Pancreas (tissue), 10 donors: ENCODE results near the gene TBXT. TPM values are rescaled to one million over a fixed set of nuclear protein-coding genes. Genes with fewer than 3 reads are reported as not detected.
"Not testable (repeated sequence)": the region's sequence is repeated elsewhere in the genome, so short reads cannot be mapped to it uniquely, and the experiment has no call there.

Experiments used
- ATAC-seq, 4 donors: fragments of 200-7000 bp; cut with Tn5 transposase; one replicate each; pipeline versions ENCODE4 v1.8.0 to v1.9.1; 2020; ENCODE audit warnings: mild to moderate bottlenecking in 4 of 4, moderate library complexity in 4 of 4
- DNase-seq, 6 donors: peaks; one replicate each; pipeline ENCODE4 v3.0.0-alpha.2; 2020
- FAIRE-seq: peaks from 2 replicates; lab custom pipeline; 2012; peaks lifted over from hg19 to GRCh38; lab: Jason Lieb, UNC
- H3K27ac ChIP-seq, 4 donors: fragments of 200-600 bp; sonication (generic); 1 replicate in 3 of 4; 2 replicates in 1 of 4; pipeline versions ENCODE4 v1.5.0 to v1.8.0; 2020
- H3K27me3 ChIP-seq, 4 donors: fragments of 200-600 bp; one replicate each; pipeline ENCODE4 v1.8.0; 2021
- H3K36me3 ChIP-seq, 3 donors: fragments of 200-600 bp; sonication (generic) in 1 of 3; one replicate each; pipeline versions ENCODE4 v1.5.0 to v1.8.0; 2020 to 2021
- H3K4me1 ChIP-seq, 3 donors: fragments of 200-600 bp; one replicate each; pipeline ENCODE4 v1.8.0; 2021
- H3K4me3 ChIP-seq, 4 donors: fragments of 200-600 bp; sonication (generic) in 2 of 4; one replicate each; pipeline versions ENCODE4 v1.5.0 to v1.8.0; 2020 to 2021
- H3K9me3 ChIP-seq, 4 donors: fragments of 200-600 bp; one replicate each; pipeline ENCODE4 v1.8.0; 2021
- CTCF ChIP-seq, 4 donors: fragments of 200-600 bp; sonication (generic) in 3 of 4; IDR thresholded peaks; one replicate each; pipeline versions ENCODE4 v1.5.0 to v1.8.0; 2021; ENCODE audit warnings: antibody characterized with exemption in 4 of 4
- WGBS, 2 donors: extraction: QIAGEN DNeasy Blood & Tissue Kit; methylation state at CpG; one replicate each; pipeline ENCODE4 v1.1.7; 2013; 5-methylcytosine and 5-hydroxymethylcytosine counted together
- intact Hi-C, 3 donors: fragments of 100-400 bp; cut with DNase I; formaldehyde crosslinking; loops; one replicate each; pipeline versions ENCODE4 v1.11.1 to v1.14.2; 2022
- polyA plus RNA-seq, 2 donors: library from polyadenylated mRNA; stranded (reverse); fragments of 200-250 nt; gene quantifications; one replicate each; pipeline ENCODE4 v1.2.3, GENCODE V29; 2013
- total RNA-seq, 6 donors: library from RNA; stranded (reverse); fragmentation: NEBNext Ultra II Directional in 4 of 6; extraction: Animal tissue kit (Norgen Biotek cat#: 25700) in 4 of 6; gene quantifications; one replicate each; pipeline versions ENCODE4 v1.2.1 to v1.2.4, GENCODE V29; 2021 to 2023
- donor health status: healthy with polysubstance abuse.
- donor health status: DM: no; HTN: no; CAD: no; lungs with moderate emphysema.
- donor health status: DM: no; HTN: no; CAD: no.
- donor health status: control.
- donor health status: control.
- donor health status: Bipolar disorder and iron deficiency.
- donor health status: DM: yes; HTN: yes; CAD: no.
- donor health status: DM: no; HTN: no; CAD: no.
- donor health status: DM: no; HTN: no; CAD: no.
- donor health status: DM: yes; HTN: yes; CAD: no.

TBXT gene
- total and polyA plus RNA-seq, 8 donors = not detected

DNA sequence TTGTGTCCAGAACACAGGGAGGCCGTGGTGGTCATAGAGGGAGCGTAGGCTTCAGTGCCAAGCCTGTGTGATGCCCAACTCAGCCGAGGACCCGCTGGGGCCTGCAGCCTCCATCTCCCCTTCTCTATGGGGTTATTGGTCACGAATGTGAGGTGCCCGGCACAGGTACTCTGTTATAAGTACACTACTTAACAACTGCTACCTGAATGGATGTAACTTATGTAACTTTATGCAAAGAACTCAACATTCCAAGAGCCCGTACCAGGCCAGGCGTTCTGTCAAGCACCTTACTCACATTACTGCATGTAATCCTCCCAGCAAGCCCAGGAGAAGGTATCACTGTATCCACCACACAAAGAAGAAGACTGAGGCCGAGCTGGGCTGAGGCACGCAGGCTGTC is 24.5 kb upstream of the TBXT start:
- no peak overlapping the region for H3K4me3 ChIP-seq
- no peak for TF ChIP-seq CTCF (IDR thresholded peaks at IDR 0.05)
- peaks cover 0 to 3% (median 0%) of the 10 kb centered on the region in 3 donors for H3K4me1 ChIP-seq
- no peak for DNase-seq
- H3K36me3 ChIP-seq = no peaks in the 10 kb centered on the region
- no peak for ATAC-seq
- no peaks in the 10 kb centered on the region for H3K9me3 ChIP-seq
- WGBS, 2 donors = 89% methylated on average over 10 of the region's 10 CpGs
- FAIRE-seq = no peak
- H3K27me3 ChIP-seq = no peaks in the 10 kb centered on the region
- H3K27ac ChIP-seq = no peak overlapping the region
- intact Hi-C loops = no loop called here

- 73 to 78% methylated on average over 6 of the region's 6 CpGs for WGBS, 2 donors
- no peaks in the 10 kb centered on the region for H3K4me1 ChIP-seq
- H3K27me3 ChIP-seq = no peaks in the 10 kb centered on the region
- no peak for ATAC-seq
- no peak overlapping the region for H3K27ac ChIP-seq
- H3K36me3 ChIP-seq = no peaks in the 10 kb centered on the region
- no peaks in the 10 kb centered on the region for H3K9me3 ChIP-seq
- intact Hi-C loops = no loop called here
- H3K4me3 ChIP-seq = no peak overlapping the region
- DNase-seq = no peak
- TF ChIP-seq CTCF (IDR thresholded peaks at IDR 0.05) = no peak
- FAIRE-seq = no peak
Measured at GRCh38 chr6:166179704-166180103, 12.1 kb upstream of the TBXT start.

DNA sequence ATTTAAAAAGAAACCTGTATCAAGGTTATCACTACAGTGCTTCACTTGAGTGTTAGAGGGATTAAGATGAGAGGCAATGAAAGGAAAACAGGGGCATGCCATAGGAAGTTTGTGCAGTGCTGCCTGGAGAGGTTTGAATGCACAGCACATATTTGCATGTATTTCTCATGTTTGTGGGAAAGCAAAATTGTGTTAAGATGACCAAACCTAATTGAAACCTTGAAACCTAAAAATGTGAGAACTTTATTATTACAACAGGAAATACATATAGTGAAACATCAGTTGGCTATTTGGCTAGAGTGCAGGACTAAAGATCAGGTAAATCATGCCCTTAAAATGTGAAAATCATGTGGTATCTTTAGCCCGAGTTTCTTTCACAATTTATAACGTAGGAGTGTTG is 8.5 kb upstream of the TBXT start:
- 44 to 61% methylated on average over 2 of the region's 2 CpGs for WGBS, 2 donors
- intact Hi-C loops = no loop called here

DNA sequence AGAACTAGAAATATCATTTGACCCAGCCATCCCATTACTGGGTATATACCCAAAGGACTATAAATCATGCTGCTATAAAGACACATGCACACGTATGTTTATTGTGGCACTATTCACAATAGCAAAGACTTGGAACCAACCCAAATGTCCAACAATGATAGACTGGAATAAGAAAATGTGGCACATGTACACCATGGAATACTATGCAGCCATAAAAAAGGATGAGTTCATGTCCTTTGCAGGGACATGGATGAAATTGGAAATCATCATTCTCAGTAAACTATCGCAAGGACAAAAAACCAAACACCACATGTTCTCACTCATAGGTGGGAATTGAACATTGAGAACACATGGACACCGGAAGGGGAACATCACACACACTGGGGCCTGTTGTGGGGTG is 7.4 kb upstream of the TBXT start:
- FAIRE-seq, intact Hi-C loops, H3K4me1 ChIP-seq, ATAC-seq, H3K36me3 ChIP-seq, H3K27me3 ChIP-seq, H3K27ac ChIP-seq, H3K4me3 ChIP-seq, DNase-seq, H3K9me3 ChIP-seq: not testable (repeated sequence)
- WGBS, 2 donors = 97 to 100% methylated on average over 2 of the region's 3 CpGs

More for the DNA sequence above, 8.5 kb upstream of the TBXT start:
- no peak for DNase-seq
- H3K36me3 ChIP-seq = no peaks in the 10 kb centered on the region
- no peak overlapping the region for H3K27ac ChIP-seq
- H3K4me1 ChIP-seq = no peaks in the 10 kb centered on the region
- no peak overlapping the region for H3K4me3 ChIP-seq
- H3K27me3 ChIP-seq = no peaks in the 10 kb centered on the region
- no peak for FAIRE-seq
- no peak for TF ChIP-seq CTCF (IDR thresholded peaks at IDR 0.05)
- H3K9me3 ChIP-seq = no peaks in the 10 kb centered on the region
- ATAC-seq = no peak

GRCh38 chr6:166174031-166174430 is 6.4 kb upstream of the TBXT start:
- no peak overlapping the region for H3K4me3 ChIP-seq
- TF ChIP-seq CTCF (IDR thresholded peaks at IDR 0.05) = no peak
- DNase-seq = no peak
- no peak for FAIRE-seq
- ATAC-seq = no peak
- no peak overlapping the region for H3K27ac ChIP-seq
- H3K36me3 ChIP-seq = no peaks in the 10 kb centered on the region
- H3K9me3 ChIP-seq = no peaks in the 10 kb centered on the region
- WGBS, 2 donors = 28 to 42% methylated on average over 5 of the region's 5 CpGs
- no peaks in the 10 kb centered on the region for H3K4me1 ChIP-seq
- peaks cover 0 to 8% (median 2%) of the 10 kb centered on the region in 4 donors for H3K27me3 ChIP-seq
- intact Hi-C loops = no loop called here
